Activated CD4-positive, alpha-beta T cell treated with anti-CD3 and anti-CD28 coated beads, Interleukin-2, amount 10 ng/mL, durations not matched to agents 24 days and 14 days (primary cell): ENCODE data around the gene ARL3. TPM values are rescaled to one million over a fixed set of nuclear protein-coding genes. Genes with fewer than 3 reads are reported as not detected.

Source experiments
- DNase-seq: peaks from one replicate; pipeline ENCODE4 v3.0.0; 2022
- H3K27ac Mint-ChIP-seq: one replicate; pipeline ENCODE4 v1.8.0; 2022; ENCODE audit warnings: mild to moderate bottlenecking, mixed read lengths
- H3K27me3 Mint-ChIP-seq: one replicate; pipeline ENCODE4 v1.8.0; 2022; ENCODE audit warnings: mixed read lengths
- H3K36me3 Mint-ChIP-seq: one replicate; pipeline ENCODE4 v1.8.0; 2022; ENCODE audit warnings: low read depth, mild to moderate bottlenecking, mixed read lengths
- H3K4me1 Mint-ChIP-seq: one replicate; pipeline ENCODE4 v1.8.0; 2021; ENCODE audit warnings: mixed read lengths
- H3K4me3 Mint-ChIP-seq: one replicate; pipeline ENCODE4 v1.8.0; 2022; ENCODE audit warnings: mild to moderate bottlenecking, moderate library complexity, mixed read lengths
- H3K9me3 Mint-ChIP-seq: one replicate; pipeline ENCODE4 v1.8.0; 2021; ENCODE audit warnings: mixed read lengths
- intact Hi-C: fragments of 100-400 bp; cut with micrococcal nuclease; formaldehyde crosslinking; loops from one replicate; pipeline ENCODE4 v1.15.1; 2023
- total RNA-seq: library from RNA; stranded (reverse); gene quantifications from 2 replicates; pipeline ENCODE4 v1.2.3, GENCODE V29; 2022

ARL3 gene
- total RNA-seq, 1 donor from 2014 or later: 6.4 TPM

DNA sequence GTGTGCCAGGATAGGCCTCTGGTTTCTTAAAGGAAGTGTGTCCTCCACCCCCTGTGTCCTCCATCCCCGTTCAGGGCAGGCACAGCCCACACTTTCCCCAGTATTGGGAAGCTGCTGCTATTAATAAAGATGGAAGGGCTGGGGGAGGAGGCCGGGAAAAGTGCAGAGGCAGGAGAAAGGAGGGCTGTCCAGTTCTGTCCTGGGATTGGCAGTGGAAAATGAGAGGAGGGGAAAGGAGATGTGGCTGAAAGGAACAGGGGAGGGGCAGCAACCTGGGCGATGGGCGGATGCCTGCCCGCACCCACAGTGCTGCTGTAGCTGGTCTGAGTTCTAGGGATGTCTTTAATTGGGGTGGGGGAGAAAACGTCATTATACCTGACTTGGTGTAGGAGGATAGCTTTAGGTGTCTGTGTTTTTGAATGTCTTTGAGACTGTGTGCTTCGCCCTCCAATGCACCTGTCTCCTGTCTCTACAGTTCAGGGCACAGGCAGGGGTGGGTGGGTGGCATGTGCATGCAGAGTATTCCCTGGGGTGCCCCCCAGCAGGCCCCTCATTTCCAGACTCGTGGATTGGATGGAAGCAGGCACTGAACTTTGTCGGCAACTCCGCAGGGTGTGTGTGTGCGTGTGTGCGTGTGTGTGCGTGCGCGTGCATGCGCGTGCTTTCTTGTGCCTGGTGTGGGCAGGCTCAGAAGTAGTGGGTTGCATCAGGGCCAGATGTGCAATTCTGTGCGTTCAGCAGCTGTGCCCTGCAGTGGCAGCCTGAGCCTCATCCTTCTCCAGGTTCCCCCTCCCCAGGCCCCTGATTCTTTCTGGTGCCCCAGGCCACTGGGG is 67.4 kb downstream of the ARL3 start:
- H3K4me1 Mint-ChIP-seq: peaks cover 51% of the 10 kb centered on the region
- peak overlapping the region; percentile 96 for H3K4me3 Mint-ChIP-seq
- peak; percentile 83 for DNase-seq
- peaks cover 32% of the 10 kb centered on the region for H3K36me3 Mint-ChIP-seq
- intact Hi-C loops: loop anchor here (1.0 to 10.0 kb wide), 9 partner anchors 14 to 830 kb away; partner anchors contain the start of genes ACTR1A, ARL3, C10orf95 and CUEDC2
- H3K9me3 Mint-ChIP-seq: no peaks in the 10 kb centered on the region
- no peaks in the 10 kb centered on the region for H3K27me3 Mint-ChIP-seq
- peak overlapping the region; percentile 99 for H3K27ac Mint-ChIP-seq

DNA sequence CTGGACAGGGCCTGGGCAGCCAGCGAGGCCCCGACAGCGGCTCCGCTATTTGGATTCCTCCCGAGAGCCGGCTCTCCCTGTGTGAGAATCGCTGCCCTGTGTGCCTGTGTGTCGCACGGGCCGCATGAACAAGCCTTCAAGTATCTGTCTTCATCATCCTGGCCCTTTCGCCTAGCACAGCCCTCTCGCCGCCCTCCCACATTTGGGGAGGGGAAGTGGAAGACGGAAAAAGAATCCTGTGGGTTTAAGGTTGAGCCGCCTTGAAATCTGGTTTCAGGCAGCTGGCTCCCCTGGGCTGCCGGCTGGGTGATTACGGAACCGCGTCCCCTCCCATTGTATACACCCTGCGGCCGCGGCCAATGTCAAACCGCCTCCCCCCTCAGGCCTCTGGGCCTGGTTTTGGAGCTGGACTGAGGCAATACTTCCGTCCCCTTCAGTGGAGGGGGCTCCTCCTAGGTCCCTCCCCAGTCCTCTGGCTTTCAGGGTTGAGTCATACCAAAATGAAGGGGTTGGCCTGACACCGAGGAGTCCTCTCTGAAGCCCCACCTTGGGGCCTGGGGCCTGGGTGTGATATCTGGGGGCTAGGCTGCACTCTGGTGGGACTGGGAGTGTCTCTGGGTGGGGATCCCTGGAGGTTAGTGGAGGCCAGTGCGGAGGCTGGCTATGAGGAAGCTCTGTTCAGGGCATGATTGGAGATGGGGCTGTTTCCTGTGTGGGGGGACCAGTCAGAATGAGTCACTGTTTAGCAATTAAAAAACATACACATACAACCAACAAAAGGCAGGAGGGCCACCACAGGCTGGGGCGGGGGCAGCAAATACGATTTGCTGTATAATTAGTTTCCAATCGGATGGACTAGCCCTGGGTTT is 68.2 kb downstream of the ARL3 start:
- intact Hi-C loops: loop anchor here (1.0 to 10.0 kb wide), 9 partner anchors 15 to 829 kb away; partner anchors contain the start of genes ACTR1A, ARL3, C10orf95 and CUEDC2
- Mint-ChIP-seq H3K27ac (peak overlapping the region; percentile 99), H3K4me1 (peaks cover 49% of the 10 kb centered on the region), H3K9me3 (no peaks in the 10 kb centered on the region), H3K4me3 (peak overlapping the region; percentile 96), H3K27me3 (no peaks in the 10 kb centered on the region), H3K36me3 (peaks cover 32% of the 10 kb centered on the region)
- DNase-seq: peak; percentile 91

DNA sequence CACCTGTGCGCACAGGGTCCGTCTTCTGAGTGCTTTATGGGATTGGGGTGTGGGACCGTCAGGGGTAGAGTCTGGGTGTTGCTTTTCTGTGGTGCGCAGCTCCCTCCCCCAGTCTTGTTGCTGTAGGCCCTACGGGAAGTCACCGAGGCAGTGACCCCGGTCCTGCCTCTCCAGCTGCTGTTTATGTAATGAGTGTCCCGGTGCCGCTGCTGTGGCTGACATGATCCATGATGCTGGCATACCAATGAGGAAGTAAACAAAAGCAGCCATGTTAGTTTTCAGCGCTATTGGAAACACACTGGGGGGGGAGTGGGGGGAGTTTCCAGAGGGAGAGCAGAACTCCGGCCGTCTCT is 68.8 kb downstream of the ARL3 start:
- H3K27me3 Mint-ChIP-seq: no peaks in the 10 kb centered on the region
- no peaks in the 10 kb centered on the region for H3K9me3 Mint-ChIP-seq
- H3K4me3 Mint-ChIP-seq: peak overlapping the region; percentile 96
- peak; percentile 83 for DNase-seq
- H3K27ac Mint-ChIP-seq: peak overlapping the region; percentile 99
- H3K36me3 Mint-ChIP-seq: peaks cover 32% of the 10 kb centered on the region
- peaks cover 43% of the 10 kb centered on the region for H3K4me1 Mint-ChIP-seq
- intact Hi-C loops: loop anchor here (5.0 to 10.0 kb wide), 4 partner anchors 193 to 828 kb away; partner anchors contain the start of genes C10orf95, CUEDC2, NOLC1 and OGA

DNA sequence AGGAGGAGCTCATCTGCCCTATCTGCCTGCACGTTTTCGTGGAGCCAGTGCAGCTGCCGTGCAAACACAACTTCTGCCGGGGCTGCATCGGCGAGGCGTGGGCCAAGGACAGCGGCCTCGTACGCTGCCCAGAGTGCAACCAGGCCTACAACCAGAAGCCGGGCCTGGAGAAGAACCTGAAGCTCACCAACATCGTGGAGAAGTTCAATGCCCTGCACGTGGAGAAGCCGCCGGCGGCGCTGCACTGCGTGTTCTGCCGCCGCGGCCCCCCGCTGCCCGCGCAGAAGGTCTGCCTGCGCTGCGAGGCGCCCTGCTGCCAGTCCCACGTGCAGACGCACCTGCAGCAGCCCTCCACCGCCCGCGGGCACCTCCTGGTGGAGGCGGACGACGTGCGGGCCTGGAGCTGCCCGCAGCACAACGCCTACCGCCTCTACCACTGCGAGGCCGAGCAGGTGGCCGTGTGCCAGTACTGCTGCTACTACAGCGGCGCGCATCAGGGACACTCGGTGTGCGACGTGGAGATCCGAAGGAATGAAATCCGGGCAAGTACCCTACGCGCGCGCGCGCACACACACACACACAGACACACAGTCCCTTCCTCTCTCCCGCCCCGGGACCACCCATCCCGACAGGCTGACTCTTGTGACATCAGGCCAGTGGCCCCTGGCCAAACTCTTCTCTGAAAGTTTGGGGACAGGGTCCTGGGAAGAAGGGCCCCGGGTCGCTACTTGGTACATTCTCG is 69.4 kb downstream of the ARL3 start:
- intact Hi-C loops: loop anchor here (5.0 to 10.0 kb wide), 5 partner anchors 193 to 828 kb away; partner anchors contain the start of genes C10orf95, CUEDC2, NOLC1 and OGA
- peak; percentile 93 for DNase-seq
- H3K27me3 Mint-ChIP-seq: no peaks in the 10 kb centered on the region
- H3K9me3 Mint-ChIP-seq: no peaks in the 10 kb centered on the region
- H3K36me3 Mint-ChIP-seq: peaks cover 32% of the 10 kb centered on the region
- H3K27ac Mint-ChIP-seq: peak overlapping the region; percentile 99
- peak overlapping the region; percentile 96 for H3K4me3 Mint-ChIP-seq
- peaks cover 40% of the 10 kb centered on the region for H3K4me1 Mint-ChIP-seq

DNA sequence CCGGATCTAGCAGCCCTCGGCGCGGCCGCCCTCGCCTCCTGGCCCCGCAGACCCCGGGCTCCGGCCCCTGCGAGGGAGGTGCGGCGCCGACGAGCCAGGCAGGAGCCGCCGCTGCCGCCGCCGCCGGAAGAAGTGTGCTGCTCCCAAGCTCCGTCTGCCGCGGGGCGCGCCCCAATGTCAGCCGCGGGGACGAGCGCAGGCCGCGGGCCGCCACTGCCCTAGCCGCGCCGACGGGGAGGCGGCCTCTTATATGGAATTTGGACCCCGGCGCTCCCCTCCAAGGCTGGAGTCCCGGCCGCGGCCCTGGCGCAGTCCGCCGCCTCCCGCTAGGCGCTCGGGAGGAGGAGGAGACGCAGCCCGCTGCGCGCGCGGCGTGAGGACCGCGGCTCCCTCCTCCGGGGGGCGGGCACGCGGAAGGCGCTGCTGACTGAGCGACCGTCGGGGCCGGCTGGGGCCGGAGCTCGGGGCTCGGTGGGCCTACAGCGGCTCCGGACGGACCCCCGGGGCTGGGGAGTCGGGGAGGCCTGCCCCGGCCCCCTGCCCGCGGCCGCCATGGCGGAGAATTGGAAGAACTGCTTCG is 70.0 kb downstream of the ARL3 start, which contains the start of gene TRIM8:
Gene TRIM8, plus strand, starts transcription at position 414 of the 580 bp plus-strand sequence. Its CDS starts 139 bp downstream, at position 553.
- DNase-seq: peak; percentile 90
- Mint-ChIP-seq H3K4me1 (peaks cover 36% of the 10 kb centered on the region), H3K36me3 (peaks cover 31% of the 10 kb centered on the region), H3K4me3 (peak within 1 kb of the TSS; percentile 96), H3K27me3 (no peaks in the 10 kb centered on the region), H3K27ac (peak within 1 kb of the TSS; percentile 99), H3K9me3 (no peaks in the 10 kb centered on the region)
- intact Hi-C loops: loop anchor here (5.0 to 10.0 kb wide), 3 partner anchors 209 to 723 kb away; partner anchors contain the start of genes CUEDC2, NOLC1 and TAF5

DNA sequence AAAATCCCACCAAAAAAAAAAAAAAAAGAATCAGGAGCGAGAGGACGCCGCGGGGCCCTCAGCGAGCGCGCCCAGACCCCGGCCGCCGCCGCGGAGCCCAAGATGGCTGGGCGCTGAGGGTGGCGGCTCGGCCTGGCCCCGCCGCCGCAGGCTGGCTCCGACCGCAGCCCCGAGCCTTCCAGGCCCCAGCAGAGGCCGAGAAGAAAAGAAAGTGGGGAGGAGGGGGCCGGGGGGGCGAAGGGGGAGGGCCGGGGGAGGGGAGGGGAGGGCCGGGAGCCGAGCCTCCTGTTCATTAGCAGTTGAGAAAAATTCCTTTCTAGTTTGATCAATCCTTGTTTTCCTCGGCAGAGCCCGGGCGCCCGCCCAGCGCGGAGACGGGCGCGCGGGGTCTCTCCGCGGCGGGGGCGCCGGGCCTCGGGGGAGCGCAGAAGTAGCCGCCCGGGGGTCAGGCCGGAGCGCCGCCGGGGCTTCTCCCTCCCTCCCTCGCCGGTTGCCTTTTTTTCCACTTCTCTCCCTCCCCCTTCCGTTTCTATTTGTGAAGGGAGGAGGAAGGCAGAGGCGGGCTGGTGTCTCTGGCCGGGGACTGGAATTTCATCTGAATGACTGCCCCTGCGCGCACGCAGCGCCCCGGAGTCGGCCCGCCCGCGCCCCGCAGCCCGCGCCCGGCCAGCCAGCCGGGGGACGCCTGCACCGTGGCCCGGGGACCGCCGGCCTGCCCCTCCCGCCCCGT is 70.7 kb downstream of the ARL3 start:
- intact Hi-C loops: loop anchor here (5.0 to 10.0 kb wide), 3 partner anchors 209 to 724 kb away; partner anchors contain the start of genes CUEDC2, NOLC1 and TAF5
- Mint-ChIP-seq H3K4me3 (peak overlapping the region; percentile 88), H3K27ac (peak overlapping the region; percentile 92), H3K36me3 (peaks cover 28% of the 10 kb centered on the region), H3K27me3 (no peaks in the 10 kb centered on the region), H3K9me3 (no peaks in the 10 kb centered on the region), H3K4me1 (peaks cover 30% of the 10 kb centered on the region)
- DNase-seq: peak; percentile 80

DNA sequence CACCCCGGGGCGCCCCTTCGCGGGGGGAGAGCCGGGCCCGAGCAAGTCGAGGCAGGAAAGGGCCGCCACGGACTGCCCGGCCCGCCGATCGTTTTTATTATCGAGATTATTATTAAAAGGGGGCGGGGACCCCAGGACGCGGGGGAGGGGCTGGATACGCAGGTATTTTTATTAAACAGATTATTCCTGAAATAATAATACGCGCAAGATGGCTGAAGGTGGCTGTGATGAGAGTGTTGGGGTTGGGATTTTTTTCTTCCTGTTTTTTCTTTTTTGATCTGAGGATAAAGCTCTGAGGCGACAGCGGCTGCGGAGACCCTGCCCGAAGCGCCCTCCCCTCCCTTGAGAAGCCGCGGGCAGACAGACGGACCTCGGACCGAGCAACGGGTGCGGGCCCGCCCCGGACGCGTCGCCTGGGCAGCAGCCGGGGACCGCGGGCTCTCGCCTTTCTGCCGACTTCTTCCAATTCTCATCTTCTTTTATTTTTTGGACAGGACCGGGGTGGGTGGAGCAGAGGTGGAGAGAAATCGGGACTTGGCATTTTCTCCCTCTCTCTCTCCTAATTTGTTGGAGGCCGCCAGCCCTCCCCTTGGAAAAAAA is 71.4 kb downstream of the ARL3 start:
- peak overlapping the region; percentile 92 for H3K27ac Mint-ChIP-seq
- peak; percentile 76 for DNase-seq

DNA sequence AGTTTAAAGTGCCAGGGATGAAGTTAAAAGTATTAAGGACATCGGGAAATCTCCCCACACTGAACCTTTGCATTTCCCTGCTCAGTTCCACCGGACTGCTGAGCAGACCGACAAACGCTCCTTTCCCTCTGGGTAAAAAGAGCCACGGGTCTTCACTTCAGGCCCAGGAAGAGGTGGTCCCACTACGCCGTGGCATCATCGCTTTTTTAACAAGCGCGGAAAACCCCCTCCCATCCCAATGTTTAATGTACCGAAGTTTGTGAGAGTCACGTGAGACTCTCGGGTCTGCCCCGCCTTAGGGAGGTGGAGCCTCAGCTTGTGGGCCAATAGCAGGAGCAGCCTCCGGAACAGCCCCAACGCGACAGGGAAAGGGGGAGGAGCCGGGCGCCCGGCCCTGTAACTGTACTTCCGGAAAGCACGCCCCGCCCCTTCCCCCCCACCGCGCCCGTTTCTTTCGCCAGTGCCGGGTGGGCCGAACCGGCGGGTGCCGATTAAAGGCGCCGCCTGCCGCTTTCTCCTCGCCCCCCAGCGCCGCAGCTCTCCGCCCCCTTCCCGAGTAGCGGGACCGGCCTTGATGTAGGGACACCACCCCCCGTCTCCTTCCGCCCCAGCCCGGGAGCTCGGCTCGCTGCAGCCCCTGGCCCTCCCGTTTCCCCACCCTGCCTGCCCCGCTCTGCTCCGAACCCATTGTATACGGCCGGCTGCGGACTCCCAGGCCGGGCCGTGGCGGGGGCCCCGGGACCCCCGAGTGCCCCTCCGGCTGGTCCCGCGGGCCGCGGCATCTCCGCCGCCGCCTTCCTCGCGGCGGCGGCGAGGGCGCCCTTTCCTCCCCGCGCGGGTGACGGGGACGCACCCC is 72.1 kb downstream of the ARL3 start:
- intact Hi-C loops: loop anchor here (1.0 to 10.0 kb wide), 6 partner anchors 72 to 725 kb away; partner anchors contain the start of genes ACTR1A, ARL3, CUEDC2 and NOLC1
- H3K36me3 Mint-ChIP-seq: peaks cover 22% of the 10 kb centered on the region
- no peaks in the 10 kb centered on the region for H3K9me3 Mint-ChIP-seq
- H3K4me1 Mint-ChIP-seq: peaks cover 18% of the 10 kb centered on the region
- peak overlapping the region; percentile 92 for H3K27ac Mint-ChIP-seq
- DNase-seq: peak; percentile 99
- H3K27me3 Mint-ChIP-seq: no peaks in the 10 kb centered on the region
- peak overlapping the region; percentile 92 for H3K4me3 Mint-ChIP-seq

More for the DNA sequence above, 71.4 kb downstream of the ARL3 start:
- H3K36me3 Mint-ChIP-seq: peaks cover 23% of the 10 kb centered on the region
- peak overlapping the region; percentile 88 for H3K4me3 Mint-ChIP-seq
- no peaks in the 10 kb centered on the region for H3K9me3 Mint-ChIP-seq
- H3K27me3 Mint-ChIP-seq: no peaks in the 10 kb centered on the region
- H3K4me1 Mint-ChIP-seq: peaks cover 25% of the 10 kb centered on the region
- intact Hi-C loops: loop anchor here (1.0 to 10.0 kb wide), 6 partner anchors 71 to 724 kb away; partner anchors contain the start of genes ACTR1A, ARL3, CUEDC2 and NOLC1

DNA sequence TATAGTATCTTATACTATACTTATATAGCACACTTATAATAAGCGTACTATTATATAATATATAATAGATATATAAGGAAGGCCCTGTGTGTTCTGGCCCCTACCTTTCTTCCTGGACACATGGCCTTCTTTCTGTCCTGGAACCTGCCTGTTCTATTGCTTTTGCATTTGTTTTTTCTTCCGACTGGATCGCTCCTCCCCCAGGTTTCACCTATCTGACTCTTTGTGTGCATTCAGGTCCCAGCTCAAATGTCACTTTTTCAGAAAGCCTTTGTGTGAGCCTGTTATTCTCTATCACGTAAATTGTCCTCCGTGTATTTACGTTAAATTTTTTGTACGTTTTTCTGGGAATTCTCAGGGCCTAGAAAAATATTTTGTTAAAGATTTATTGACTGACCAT is 72.8 kb downstream of the ARL3 start:
- Mint-ChIP-seq H3K4me1 (peaks cover 15% of the 10 kb centered on the region), H3K36me3 (peaks cover 16% of the 10 kb centered on the region), H3K4me3 (peak overlapping the region; percentile 92), H3K27me3 (no peaks in the 10 kb centered on the region), H3K27ac (peak overlapping the region; percentile 92), H3K9me3 (no peaks in the 10 kb centered on the region)
- no peak for DNase-seq
- intact Hi-C loops: loop anchor here (5.0 to 10.0 kb wide), 3 partner anchors 207 to 726 kb away; partner anchors contain the start of genes CUEDC2, NOLC1 and TAF5

DNA sequence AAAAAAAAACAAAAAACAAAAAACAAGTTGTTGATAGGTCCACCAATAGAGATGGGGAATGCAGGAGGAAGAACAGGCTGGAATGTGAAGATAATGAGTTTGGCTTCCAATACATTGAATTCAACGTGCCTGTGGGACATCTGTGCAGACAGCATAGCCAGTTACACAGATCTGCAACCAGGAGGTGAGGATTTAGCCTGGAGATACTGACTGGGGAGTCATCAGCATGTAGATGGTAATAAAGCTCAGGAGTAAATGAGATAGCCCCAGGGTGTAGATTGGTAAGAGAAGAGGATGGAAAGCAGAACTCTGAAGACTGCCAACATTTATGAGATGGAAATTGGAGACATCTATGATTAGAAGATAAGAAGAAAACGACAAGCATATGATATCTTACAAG is 74.7 kb downstream of the ARL3 start:
- Mint-ChIP-seq H3K4me3 (no peak overlapping the region), H3K27me3 (no peaks in the 10 kb centered on the region)

DNA sequence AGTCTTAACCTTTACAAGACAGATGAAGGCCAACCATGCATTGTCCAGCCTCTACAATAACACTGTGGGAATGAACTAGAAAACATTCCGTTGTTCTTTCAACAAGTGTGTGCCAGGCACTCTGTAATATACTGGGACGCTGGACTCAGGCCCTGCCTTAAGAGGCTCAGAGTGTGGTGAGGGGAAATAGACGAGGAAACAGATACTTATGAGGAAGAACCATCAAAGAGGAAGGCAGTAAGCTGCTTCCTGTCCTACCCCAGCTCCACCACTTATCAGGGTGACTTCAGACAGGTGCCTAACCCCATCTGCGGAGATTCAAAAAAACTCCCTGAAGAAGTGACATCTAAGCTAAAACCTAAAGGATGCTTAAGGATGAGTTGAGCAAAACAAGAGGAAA is 78.8 kb downstream of the ARL3 start:
- no peaks in the 10 kb centered on the region for H3K9me3 Mint-ChIP-seq
- H3K4me1 Mint-ChIP-seq: peaks cover 43% of the 10 kb centered on the region
- peak overlapping the region; percentile 3 for H3K4me3 Mint-ChIP-seq
- peak; percentile 77 for DNase-seq
- peak overlapping the region; percentile 68 for H3K27ac Mint-ChIP-seq
- H3K36me3 Mint-ChIP-seq: no peaks in the 10 kb centered on the region
- intact Hi-C loops: no loop called here
- no peaks in the 10 kb centered on the region for H3K27me3 Mint-ChIP-seq

More for the DNA sequence above, 74.7 kb downstream of the ARL3 start:
- Mint-ChIP-seq H3K9me3 (no peaks in the 10 kb centered on the region), H3K27ac (no peak overlapping the region), H3K4me1 (peaks cover 25% of the 10 kb centered on the region), H3K36me3 (peaks cover under 1% of the 10 kb centered on the region)
- intact Hi-C loops: no loop called here
- no peak for DNase-seq
